ENCODE measurements around the gene GRIN2C. TPM values are rescaled to one million over a fixed set of nuclear protein-coding genes. Genes with fewer than 3 reads are reported as not detected.

GRIN2C gene
- total RNA-seq, 1 experiment from 2014 or later = 0.12 TPM

- no peak for DNase-seq (ENCODE audit: low spot score)
These were observed 59.2 kb downstream of the GRIN2C start for GRCh38 chr17:74800531-74800930.

- no peak for DNase-seq (ENCODE audit: low spot score)
These were observed 60.6 kb downstream of the GRIN2C start for GRCh38 chr17:74799097-74799496.

GRCh38 chr17:74798239-74798707 is 61.4 kb downstream of the GRIN2C start:
- no peak for DNase-seq (ENCODE audit: low spot score)

- no peak for DNase-seq (ENCODE audit: low spot score)
These were observed 61.9 kb downstream of the GRIN2C start for GRCh38 chr17:74797824-74798223.

- DNase-seq (ENCODE audit: low spot score) = no peak
These were observed 62.8 kb downstream of the GRIN2C start for GRCh38 chr17:74796866-74797265.

GRCh38 chr17:74796211-74796610 is 63.5 kb downstream of the GRIN2C start:
- DNase-seq (ENCODE audit: low spot score) = no peak

GRCh38 chr17:74795327-74796020 is 64.2 kb downstream of the GRIN2C start:
- DNase-seq (ENCODE audit: low spot score) = no peak

GRCh38 chr17:74792586-74793105 is 67.0 kb downstream of the GRIN2C start:
- DNase-seq (ENCODE audit: low spot score) = no peak

Other genes starting within 250 kb of the GRIN2C start
- not detected in 2 replicates for gene CD300E, start 236.1 kb downstream of the GRIN2C start, total RNA-seq (2014; rRNA removed; shearing (Covaris generic))
- not detected in 2 replicates for gene CD300LF, start 147.0 kb downstream of the GRIN2C start, total RNA-seq (2014; rRNA removed; shearing (Covaris generic))
- gene RAB37, start 122.6 kb downstream of the GRIN2C start, total RNA-seq (2014; rRNA removed; shearing (Covaris generic)) = not detected in 2 replicates
- gene NHERF1, start 111.3 kb downstream of the GRIN2C start, total RNA-seq (2014; rRNA removed; shearing (Covaris generic)) = 28.2 and 34.0 TPM in 2 replicates
- gene NAT9, start 83.5 kb downstream of the GRIN2C start, total RNA-seq (2014; rRNA removed; shearing (Covaris generic)) = 25.3 and 35.8 TPM in 2 replicates
- gene FDXR, start 13.1 kb upstream of the GRIN2C start, total RNA-seq (2014; rRNA removed; shearing (Covaris generic)) = 22.1 and 30.0 TPM in 2 replicates
- gene FADS6, start 33.7 kb upstream of the GRIN2C start, total RNA-seq (2014; rRNA removed; shearing (Covaris generic)) = not detected in 2 replicates
- gene USH1G, start 63.4 kb upstream of the GRIN2C start, total RNA-seq (2014; rRNA removed; shearing (Covaris generic)) = 0.54 TPM in 1 of 2 replicates, not detected in the other
- gene OTOP2, start 64.4 kb upstream of the GRIN2C start, total RNA-seq (2014; rRNA removed; shearing (Covaris generic)) = not detected in 2 replicates
- not detected in 2 replicates for gene OTOP3, start 76.0 kb upstream of the GRIN2C start, total RNA-seq (2014; rRNA removed; shearing (Covaris generic))
- gene HID1, start 112.9 kb upstream of the GRIN2C start, total RNA-seq (2014; rRNA removed; shearing (Covaris generic)) = 0.15 TPM in 1 of 2 replicates, not detected in the other
- 3.3 and 5.8 TPM in 2 replicates for gene CDR2L, start 127.7 kb upstream of the GRIN2C start, total RNA-seq (2014; rRNA removed; shearing (Covaris generic))
- gene MRPL58, start 152.8 kb upstream of the GRIN2C start, total RNA-seq (2014; rRNA removed; shearing (Covaris generic)) = 89.4 and 107 TPM in 2 replicates
- 595 and 655 TPM in 2 replicates for gene ATP5PD, start 187.1 kb upstream of the GRIN2C start, total RNA-seq (2014; rRNA removed; shearing (Covaris generic))
- gene KCTD2, start 187.3 kb upstream of the GRIN2C start, total RNA-seq (2014; rRNA removed; shearing (Covaris generic)) = 14.3 and 16.5 TPM in 2 replicates
- not detected in 2 replicates for gene SLC16A5, start 228.1 kb upstream of the GRIN2C start, total RNA-seq (2014; rRNA removed; shearing (Covaris generic))

Measured in H4 (cell line).